CD4-positive, alpha-beta T cell (primary cell): ENCODE measurements around the gene MCU. TPM values are rescaled to one million over a fixed set of nuclear protein-coding genes. Genes with fewer than 3 reads are reported as not detected.
"Not testable (repeated sequence)": the region's sequence is repeated elsewhere in the genome, so short reads cannot be mapped to it uniquely, and the experiment has no call there.

Experiments used
- ATAC-seq: fragments of 200-7000 bp; cut with Tn5 transposase; one replicate; pipeline ENCODE4 v1.10.0; 2022; ENCODE audit warnings: mild to moderate bottlenecking; ENCODE audit not compliant: poor library complexity
- CTCF ChIA-PET: fragments of 350-600 bp; sonication (Branson Sonifier 250); formaldehyde crosslinking; loops from one replicate; lab custom pipeline; 2021; ENCODE audit warnings: antibody characterized with exemption, inconsistent platforms; lab: Charles Lee
- POLR2A ChIA-PET: fragments of 350-600 bp; sonication (Branson Sonifier 250); formaldehyde crosslinking; loops from one replicate; lab custom pipeline; 2021; ENCODE audit warnings: antibody characterized with exemption, inconsistent platforms; lab: Charles Lee
- DNase-seq, 14 experiments: peaks; one replicate each; pipeline ENCODE4 v3.0.0-alpha.2; 2013 to 2020; ENCODE audit warnings: mixed read lengths in 2 of 14
- H3K27ac ChIP-seq, 2 donors: one replicate each; pipeline versions ENCODE4 v1.5.1 to v1.7.0; 2013; ENCODE audit warnings: low read length in 2 of 2, low read depth in 1 of 2, mild to moderate bottlenecking in 1 of 2
- H3K27me3 ChIP-seq, 2 experiments: 1 replicate in 1 of 2; 2 replicates in 1 of 2; pipeline versions ENCODE4 v1.6.1 to v1.7.0; 2013; ENCODE audit warnings: low read length in 2 of 2, control low read depth in 1 of 2, mild to moderate bottlenecking in 1 of 2, moderate library complexity in 1 of 2; ENCODE audit not compliant: insufficient read depth in 2 of 2, control insufficient read depth in 1 of 2
- H3K36me3 ChIP-seq: one replicate; pipeline ENCODE4 v1.6.1; 2013; ENCODE audit warnings: low read length, control low read depth; ENCODE audit not compliant: insufficient read depth
- H3K4me1 ChIP-seq: one replicate; pipeline ENCODE4 v1.6.1; 2013; ENCODE audit warnings: low read length, control low read depth; ENCODE audit not compliant: insufficient read depth
- H3K4me3 ChIP-seq: one replicate; pipeline ENCODE4 v1.5.1; 2013; ENCODE audit warnings: mild to moderate bottlenecking, low read length, moderate library complexity
- H3K9me3 ChIP-seq, 2 experiments: 1 replicate in 1 of 2; 2 replicates in 1 of 2; pipeline versions ENCODE4 v1.6.1 to v1.7.0; 2013; ENCODE audit warnings: low read length in 2 of 2, mild to moderate bottlenecking in 2 of 2, control low read depth in 1 of 2, moderate library complexity in 1 of 2; ENCODE audit not compliant: control insufficient read depth in 1 of 2, insufficient read depth in 1 of 2
- H3K27ac Mint-ChIP-seq: one replicate; pipeline ENCODE4 v1.8.0; 2020; ENCODE audit warnings: mixed read lengths
- H3K27me3 Mint-ChIP-seq: one replicate; pipeline ENCODE4 v1.8.0; 2021; ENCODE audit warnings: mixed read lengths
- H3K36me3 Mint-ChIP-seq: one replicate; pipeline ENCODE4 v1.8.0; 2021; ENCODE audit warnings: low read depth, mixed read lengths
- H3K4me1 Mint-ChIP-seq: one replicate; pipeline ENCODE4 v1.8.0; 2021; ENCODE audit warnings: low read depth, mixed read lengths
- H3K4me3 Mint-ChIP-seq: one replicate; pipeline ENCODE4 v1.8.0; 2020; ENCODE audit warnings: mild to moderate bottlenecking, mixed read lengths
- H3K9me3 Mint-ChIP-seq: one replicate; pipeline ENCODE4 v1.8.0; 2020; ENCODE audit warnings: mixed read lengths
- intact Hi-C, 2 experiments: fragments of 100-400 bp; cut with DNase I in 1 of 2; cut with micrococcal nuclease in 1 of 2; formaldehyde crosslinking; loops; one replicate each; pipeline versions ENCODE4 v1.15.1 to v1.9.0; 2023 to 2025; cut with DNase I, micrococcal nuclease
- total RNA-seq, 174 experiments: library from RNA in 2 of 174; stranded (reverse) in 2 of 174; gene quantifications; one replicate each; pipeline ENCODE4 v1.2.3 and lab custom pipeline; 2021 to 2026
- TF ChIP-seq, protein P1 (sequence below): fragments of 200-600 bp; IDR thresholded peaks from one replicate; pipeline ENCODE4 v1.8.0; 2022; ENCODE audit warnings: antibody characterized with exemption, mild to moderate bottlenecking

MCU gene
- total RNA-seq, 2 experiments from 2014 or later: 10.3 to 12.0 TPM

DNA sequence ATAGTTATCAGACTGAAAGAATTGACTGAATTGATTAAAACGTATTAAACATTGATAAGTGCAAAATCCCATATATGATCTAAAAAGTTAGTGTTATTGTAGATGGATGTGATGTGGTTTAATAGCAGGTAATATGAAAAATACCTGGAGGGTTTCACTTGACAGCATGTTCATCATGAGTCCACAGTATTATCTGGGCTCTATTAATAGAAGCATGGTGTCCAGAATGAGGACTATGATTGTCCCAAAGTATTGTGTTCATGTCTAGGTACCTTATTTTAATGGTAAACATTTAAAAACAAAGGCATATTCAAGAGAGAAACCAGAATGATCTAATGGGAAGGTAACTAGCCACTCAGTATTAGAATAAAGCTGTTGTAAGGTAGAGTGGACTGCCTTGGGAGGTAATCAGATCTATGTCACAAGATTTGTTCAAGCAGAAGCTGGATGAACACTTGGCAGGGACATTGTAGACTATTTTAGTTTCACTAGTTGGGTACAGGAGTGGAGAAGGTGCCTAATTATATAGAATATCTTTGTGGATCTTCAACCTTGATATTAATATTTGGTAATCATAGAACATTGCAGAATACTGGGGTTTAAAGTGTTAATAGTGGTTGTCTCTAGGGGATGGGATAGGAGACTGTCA is 43.5 kb downstream of the MCU start:
- Histone ChIP-seq H3K4me1 (no peaks in the 10 kb centered on the region), H3K9me3 (no peaks in the 10 kb centered on the region), H3K4me3 (no peak overlapping the region), H3K27me3 (no peaks in the 10 kb centered on the region), H3K36me3 (no peaks in the 10 kb centered on the region), H3K27ac (no peak overlapping the region)
- H3K36me3 Mint-ChIP-seq: no peaks in the 10 kb centered on the region
- no peak overlapping the region for H3K4me3 Mint-ChIP-seq
- no peaks in the 10 kb centered on the region for H3K4me1 Mint-ChIP-seq
- intact Hi-C loops: no loop called here
- no peaks in the 10 kb centered on the region for H3K9me3 Mint-ChIP-seq
- TF ChIP-seq, protein P1, sequence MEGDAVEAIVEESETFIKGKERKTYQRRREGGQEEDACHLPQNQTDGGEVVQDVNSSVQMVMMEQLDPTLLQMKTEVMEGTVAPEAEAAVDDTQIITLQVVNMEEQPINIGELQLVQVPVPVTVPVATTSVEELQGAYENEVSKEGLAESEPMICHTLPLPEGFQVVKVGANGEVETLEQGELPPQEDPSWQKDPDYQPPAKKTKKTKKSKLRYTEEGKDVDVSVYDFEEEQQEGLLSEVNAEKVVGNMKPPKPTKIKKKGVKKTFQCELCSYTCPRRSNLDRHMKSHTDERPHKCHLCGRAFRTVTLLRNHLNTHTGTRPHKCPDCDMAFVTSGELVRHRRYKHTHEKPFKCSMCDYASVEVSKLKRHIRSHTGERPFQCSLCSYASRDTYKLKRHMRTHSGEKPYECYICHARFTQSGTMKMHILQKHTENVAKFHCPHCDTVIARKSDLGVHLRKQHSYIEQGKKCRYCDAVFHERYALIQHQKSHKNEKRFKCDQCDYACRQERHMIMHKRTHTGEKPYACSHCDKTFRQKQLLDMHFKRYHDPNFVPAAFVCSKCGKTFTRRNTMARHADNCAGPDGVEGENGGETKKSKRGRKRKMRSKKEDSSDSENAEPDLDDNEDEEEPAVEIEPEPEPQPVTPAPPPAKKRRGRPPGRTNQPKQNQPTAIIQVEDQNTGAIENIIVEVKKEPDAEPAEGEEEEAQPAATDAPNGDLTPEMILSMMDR: no peak
- no peak for ATAC-seq
- DNase-seq: no peak
- CTCF ChIA-PET: no interaction called here
- POLR2A ChIA-PET: no interaction called here
- H3K27me3 Mint-ChIP-seq: no peaks in the 10 kb centered on the region
- H3K27ac Mint-ChIP-seq: no peak overlapping the region

DNA sequence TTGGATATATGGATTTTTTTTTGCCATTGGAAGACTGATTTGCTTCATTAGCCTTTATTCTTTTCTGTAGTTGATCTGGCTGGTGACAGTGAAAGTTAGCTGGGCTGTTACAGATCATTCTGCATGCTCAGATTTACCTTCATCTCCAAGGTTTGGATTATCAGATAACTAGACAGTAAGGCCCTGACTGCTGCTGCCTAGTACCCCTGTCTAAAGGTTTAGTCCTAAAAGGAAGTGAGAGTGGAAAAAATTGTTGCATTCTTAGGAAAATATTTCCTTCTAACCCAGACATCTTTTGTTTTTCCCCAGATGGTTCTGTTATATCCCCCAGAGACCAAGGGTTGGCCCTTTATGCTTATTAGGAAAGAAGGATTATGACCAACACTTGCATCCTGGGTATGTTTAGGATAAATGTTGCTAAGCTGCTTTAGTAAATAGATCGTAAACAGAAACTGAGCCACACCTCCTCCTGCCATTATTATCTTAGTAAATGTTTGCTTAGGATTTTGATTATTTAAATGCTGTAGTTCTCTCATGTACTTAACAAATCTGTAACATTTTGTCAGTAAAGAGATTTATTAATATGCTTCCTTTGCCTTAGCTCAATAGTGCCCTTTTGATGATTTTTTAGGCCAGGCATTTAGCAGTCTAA is 44.4 kb downstream of the MCU start:
- ATAC-seq (no peak), DNase-seq (no peak)
- ChIA-PET CTCF (no interaction called here), POLR2A (no interaction called here)
- no peaks in the 10 kb centered on the region for H3K27me3 ChIP-seq
- H3K36me3 Mint-ChIP-seq: no peaks in the 10 kb centered on the region
- intact Hi-C loops: no loop called here
- no peaks in the 10 kb centered on the region for H3K9me3 Mint-ChIP-seq
- no peak overlapping the region for H3K4me3 Mint-ChIP-seq
- TF ChIP-seq, protein P1: no peak
- H3K4me1 Mint-ChIP-seq: no peaks in the 10 kb centered on the region
- no peak overlapping the region for H3K27ac ChIP-seq
- no peak overlapping the region for H3K27ac Mint-ChIP-seq
- no peaks in the 10 kb centered on the region for H3K36me3 ChIP-seq
- no peak overlapping the region for H3K4me3 ChIP-seq
- H3K9me3 ChIP-seq: no peaks in the 10 kb centered on the region
- H3K4me1 ChIP-seq: no peaks in the 10 kb centered on the region
- H3K27me3 Mint-ChIP-seq: no peaks in the 10 kb centered on the region

DNA sequence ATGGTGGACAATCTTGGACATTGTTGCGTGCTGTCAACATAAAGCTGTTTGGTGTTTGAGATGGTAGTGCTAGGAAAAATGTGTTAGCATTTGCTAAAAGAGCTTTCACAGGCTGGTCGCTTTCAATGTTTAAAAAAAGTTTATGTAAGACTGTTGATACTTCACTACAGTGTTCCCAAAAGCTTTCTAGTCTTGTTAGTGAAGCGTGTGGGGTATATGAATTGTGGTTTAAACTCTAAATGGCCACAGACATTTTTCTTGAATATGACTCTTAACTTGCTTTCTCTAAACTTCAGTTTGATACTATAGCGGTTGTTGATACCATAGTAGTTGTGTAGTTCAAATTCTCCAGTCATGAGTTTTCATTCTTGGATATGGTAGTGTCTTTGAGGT is 44.9 kb downstream of the MCU start:
- Mint-ChIP-seq H3K4me1 (no peaks in the 10 kb centered on the region), H3K36me3 (no peaks in the 10 kb centered on the region), H3K27ac (no peak overlapping the region), H3K27me3 (no peaks in the 10 kb centered on the region), H3K9me3 (no peaks in the 10 kb centered on the region), H3K4me3 (no peak overlapping the region)
- TF ChIP-seq, protein P1: no peak
- Histone ChIP-seq H3K27me3 (no peaks in the 10 kb centered on the region), H3K4me1 (no peaks in the 10 kb centered on the region), H3K27ac (no peak overlapping the region), H3K36me3 (no peaks in the 10 kb centered on the region), H3K4me3 (no peak overlapping the region), H3K9me3 (no peaks in the 10 kb centered on the region)
- ATAC-seq (no peak), DNase-seq (no peak)
- POLR2A ChIA-PET: no interaction called here
- intact Hi-C loops: no loop called here
- CTCF ChIA-PET: no interaction called here

DNA sequence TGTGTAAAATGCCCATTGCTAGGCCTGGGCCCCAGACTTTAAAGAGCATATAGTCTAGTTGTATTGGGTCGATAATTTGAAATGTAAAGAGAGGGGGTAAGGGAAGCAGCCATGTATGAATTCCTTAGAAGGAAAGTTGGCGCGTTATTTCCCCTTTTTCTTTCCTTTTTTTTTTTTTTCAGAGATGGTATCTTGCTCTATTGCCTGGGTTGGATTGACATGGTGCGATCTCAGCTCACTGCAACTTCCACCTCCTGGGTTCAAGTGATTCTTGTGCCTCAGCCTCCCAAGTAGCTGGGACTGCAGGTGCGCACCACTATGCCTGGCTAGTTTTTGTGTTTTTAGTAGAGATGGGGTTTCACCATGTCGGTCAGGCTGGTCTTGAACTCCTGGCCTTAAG is 45.4 kb downstream of the MCU start:
- intact Hi-C loops, H3K27ac Mint-ChIP-seq, H3K9me3 Mint-ChIP-seq, H3K27me3 ChIP-seq, H3K27me3 Mint-ChIP-seq, H3K4me3 ChIP-seq, CTCF ChIA-PET, H3K27ac ChIP-seq, H3K4me1 ChIP-seq, H3K36me3 Mint-ChIP-seq, DNase-seq, H3K9me3 ChIP-seq, H3K4me1 Mint-ChIP-seq, H3K36me3 ChIP-seq, ATAC-seq, POLR2A ChIA-PET, H3K4me3 Mint-ChIP-seq: not testable (repeated sequence)
